ENCODE data around the gene RPS2.

Gene RPS2

GRCh38 chr16:1912215-1912543, 52.4 kb downstream of the RPS2 start:
- TF ChIP-seq GATA1 (IDR thresholded peaks at IDR 0.05; ENCODE audit: low read depth, low read length) (no peak), POLR2A (IDR thresholded peaks at IDR 0.05; ENCODE audit: low read length) (no peak)
- no peak for DNase-seq

Data from erythroblast (primary cell).